Measurements from ENCODE around the gene RNASEH2B.

Gene RNASEH2B

GRCh38 chr13:50884265-50884664 is 25.3 kb upstream of the RNASEH2B start:
- no peaks in the 10 kb centered on the region for H3K36me3 ChIP-seq (ENCODE audit: control insufficient read depth in 2 of 2, insufficient read depth in 2 of 2, low read length in 2 of 2)
- H3K4me1 ChIP-seq (ENCODE audit: control insufficient read depth in 2 of 2, insufficient read depth in 2 of 2, low read length in 2 of 2): no peaks in the 10 kb centered on the region
- no peaks in the 10 kb centered on the region for H3K9me3 ChIP-seq (ENCODE audit: control insufficient read depth in 2 of 2, low read length in 2 of 2)
- no peaks in the 10 kb centered on the region for H3K27me3 ChIP-seq (ENCODE audit: control insufficient read depth in 2 of 2, insufficient read depth in 2 of 2, low read length in 2 of 2)
- H3K9ac ChIP-seq (ENCODE audit: low read depth in 1 of 2, low read length in 2 of 2): no peak overlapping the region
- no peak overlapping the region for H3K4me3 ChIP-seq (ENCODE audit: low read length in 2 of 2)
- H3K27ac ChIP-seq (ENCODE audit: low read depth in 2 of 2, low read length in 2 of 2): no peak overlapping the region

- H3K9ac ChIP-seq (ENCODE audit: low read depth in 1 of 2, low read length in 2 of 2): no peak overlapping the region
- H3K9me3 ChIP-seq (ENCODE audit: control insufficient read depth in 2 of 2, low read length in 2 of 2): no peaks in the 10 kb centered on the region
- H3K4me1 ChIP-seq (ENCODE audit: control insufficient read depth in 2 of 2, insufficient read depth in 2 of 2, low read length in 2 of 2): no peaks in the 10 kb centered on the region
- H3K27ac ChIP-seq (ENCODE audit: low read depth in 2 of 2, low read length in 2 of 2): no peak overlapping the region
- H3K36me3 ChIP-seq (ENCODE audit: control insufficient read depth in 2 of 2, insufficient read depth in 2 of 2, low read length in 2 of 2): no peaks in the 10 kb centered on the region
- no peaks in the 10 kb centered on the region for H3K27me3 ChIP-seq (ENCODE audit: control insufficient read depth in 2 of 2, insufficient read depth in 2 of 2, low read length in 2 of 2)
- no peak overlapping the region for H3K4me3 ChIP-seq (ENCODE audit: low read length in 2 of 2)
Observed at GRCh38 chr13:50887151-50887550, 22.4 kb upstream of the RNASEH2B start.

GRCh38 chr13:50888362-50888761 is 21.2 kb upstream of the RNASEH2B start:
- H3K4me1 ChIP-seq (ENCODE audit: control insufficient read depth in 2 of 2, insufficient read depth in 2 of 2, low read length in 2 of 2): no peaks in the 10 kb centered on the region
- H3K36me3 ChIP-seq (ENCODE audit: control insufficient read depth in 2 of 2, insufficient read depth in 2 of 2, low read length in 2 of 2): no peaks in the 10 kb centered on the region
- H3K9ac ChIP-seq (ENCODE audit: low read depth in 1 of 2, low read length in 2 of 2): no peak overlapping the region

GRCh38 chr13:50889317-50889716 is 20.3 kb upstream of the RNASEH2B start:
- H3K27me3 ChIP-seq (ENCODE audit: control insufficient read depth in 2 of 2, insufficient read depth in 2 of 2, low read length in 2 of 2): no peaks in the 10 kb centered on the region
- no peak overlapping the region for H3K9ac ChIP-seq (ENCODE audit: low read depth in 1 of 2, low read length in 2 of 2)
- no peaks in the 10 kb centered on the region for H3K9me3 ChIP-seq (ENCODE audit: control insufficient read depth in 2 of 2, low read length in 2 of 2)
- H3K4me3 ChIP-seq (ENCODE audit: low read length in 2 of 2): no peak overlapping the region
- no peak overlapping the region for H3K27ac ChIP-seq (ENCODE audit: low read depth in 2 of 2, low read length in 2 of 2)
- no peaks in the 10 kb centered on the region for H3K4me1 ChIP-seq (ENCODE audit: control insufficient read depth in 2 of 2, insufficient read depth in 2 of 2, low read length in 2 of 2)
- no peaks in the 10 kb centered on the region for H3K36me3 ChIP-seq (ENCODE audit: control insufficient read depth in 2 of 2, insufficient read depth in 2 of 2, low read length in 2 of 2)

More at GRCh38 chr13:50888362-50888761, 21.2 kb upstream of the RNASEH2B start:
- Histone ChIP-seq H3K9me3 (ENCODE audit: control insufficient read depth in 2 of 2, low read length in 2 of 2) (no peaks in the 10 kb centered on the region), H3K4me3 (ENCODE audit: low read length in 2 of 2) (no peak overlapping the region), H3K27ac (ENCODE audit: low read depth in 2 of 2, low read length in 2 of 2) (no peak overlapping the region), H3K27me3 (ENCODE audit: control insufficient read depth in 2 of 2, insufficient read depth in 2 of 2, low read length in 2 of 2) (no peaks in the 10 kb centered on the region)

- no peaks in the 10 kb centered on the region for H3K27me3 ChIP-seq (ENCODE audit: control insufficient read depth in 2 of 2, insufficient read depth in 2 of 2, low read length in 2 of 2)
- H3K4me3 ChIP-seq (ENCODE audit: low read length in 2 of 2): no peak overlapping the region
Observed at GRCh38 chr13:50891206-50891605, 18.4 kb upstream of the RNASEH2B start.

GRCh38 chr13:50892210-50892944 is 17.2 kb upstream of the RNASEH2B start:
- peak overlapping the region in 1 of 2 donors; percentile 10 for H3K4me3 ChIP-seq (ENCODE audit: low read length in 2 of 2)

More at GRCh38 chr13:50891206-50891605, 18.4 kb upstream of the RNASEH2B start:
- H3K4me1 ChIP-seq (ENCODE audit: control insufficient read depth in 2 of 2, insufficient read depth in 2 of 2, low read length in 2 of 2): no peaks in the 10 kb centered on the region
- no peak overlapping the region for H3K27ac ChIP-seq (ENCODE audit: low read depth in 2 of 2, low read length in 2 of 2)
- H3K9me3 ChIP-seq (ENCODE audit: control insufficient read depth in 2 of 2, low read length in 2 of 2): no peaks in the 10 kb centered on the region
- no peak overlapping the region for H3K9ac ChIP-seq (ENCODE audit: low read depth in 1 of 2, low read length in 2 of 2)
- H3K36me3 ChIP-seq (ENCODE audit: control insufficient read depth in 2 of 2, insufficient read depth in 2 of 2, low read length in 2 of 2): no peaks in the 10 kb centered on the region

GRCh38 chr13:50893211-50893852 is 16.3 kb upstream of the RNASEH2B start:
- Histone ChIP-seq H3K27me3 (ENCODE audit: control insufficient read depth in 2 of 2, insufficient read depth in 2 of 2, low read length in 2 of 2) (no peaks in the 10 kb centered on the region), H3K4me1 (ENCODE audit: control insufficient read depth in 2 of 2, insufficient read depth in 2 of 2, low read length in 2 of 2) (no peaks in the 10 kb centered on the region), H3K27ac (ENCODE audit: low read depth in 2 of 2, low read length in 2 of 2) (peak overlapping the region; percentile 59), H3K4me3 (ENCODE audit: low read length in 2 of 2) (peak overlapping the region in 1 of 2 donors; percentile 27), H3K9ac (ENCODE audit: low read depth in 1 of 2, low read length in 2 of 2) (no peak overlapping the region), H3K36me3 (ENCODE audit: control insufficient read depth in 2 of 2, insufficient read depth in 2 of 2, low read length in 2 of 2) (no peaks in the 10 kb centered on the region), H3K9me3 (ENCODE audit: control insufficient read depth in 2 of 2, low read length in 2 of 2) (no peaks in the 10 kb centered on the region)

More at GRCh38 chr13:50892210-50892944, 17.2 kb upstream of the RNASEH2B start:
- no peaks in the 10 kb centered on the region for H3K36me3 ChIP-seq (ENCODE audit: control insufficient read depth in 2 of 2, insufficient read depth in 2 of 2, low read length in 2 of 2)
- H3K27me3 ChIP-seq (ENCODE audit: control insufficient read depth in 2 of 2, insufficient read depth in 2 of 2, low read length in 2 of 2): no peaks in the 10 kb centered on the region
- H3K9me3 ChIP-seq (ENCODE audit: control insufficient read depth in 2 of 2, low read length in 2 of 2): no peaks in the 10 kb centered on the region
- H3K4me1 ChIP-seq (ENCODE audit: control insufficient read depth in 2 of 2, insufficient read depth in 2 of 2, low read length in 2 of 2): no peaks in the 10 kb centered on the region
- peak overlapping the region in 1 of 2 donors; percentile 34 for H3K27ac ChIP-seq (ENCODE audit: low read depth in 2 of 2, low read length in 2 of 2)
- no peak overlapping the region for H3K9ac ChIP-seq (ENCODE audit: low read depth in 1 of 2, low read length in 2 of 2)

GRCh38 chr13:50894012-50894411 is 15.6 kb upstream of the RNASEH2B start:
- Histone ChIP-seq H3K36me3 (ENCODE audit: control insufficient read depth in 2 of 2, insufficient read depth in 2 of 2, low read length in 2 of 2) (no peaks in the 10 kb centered on the region), H3K27ac (ENCODE audit: low read depth in 2 of 2, low read length in 2 of 2) (no peak overlapping the region), H3K27me3 (ENCODE audit: control insufficient read depth in 2 of 2, insufficient read depth in 2 of 2, low read length in 2 of 2) (no peaks in the 10 kb centered on the region), H3K4me1 (ENCODE audit: control insufficient read depth in 2 of 2, insufficient read depth in 2 of 2, low read length in 2 of 2) (no peaks in the 10 kb centered on the region), H3K4me3 (ENCODE audit: low read length in 2 of 2) (no peak overlapping the region), H3K9ac (ENCODE audit: low read depth in 1 of 2, low read length in 2 of 2) (no peak overlapping the region), H3K9me3 (ENCODE audit: control insufficient read depth in 2 of 2, low read length in 2 of 2) (no peaks in the 10 kb centered on the region)

GRCh38 chr13:50894504-50894903 is 15.1 kb upstream of the RNASEH2B start:
- Histone ChIP-seq H3K4me3 (ENCODE audit: low read length in 2 of 2) (no peak overlapping the region), H3K9ac (ENCODE audit: low read depth in 1 of 2, low read length in 2 of 2) (no peak overlapping the region), H3K27me3 (ENCODE audit: control insufficient read depth in 2 of 2, insufficient read depth in 2 of 2, low read length in 2 of 2) (no peaks in the 10 kb centered on the region), H3K9me3 (ENCODE audit: control insufficient read depth in 2 of 2, low read length in 2 of 2) (no peaks in the 10 kb centered on the region), H3K4me1 (ENCODE audit: control insufficient read depth in 2 of 2, insufficient read depth in 2 of 2, low read length in 2 of 2) (no peaks in the 10 kb centered on the region), H3K36me3 (ENCODE audit: control insufficient read depth in 2 of 2, insufficient read depth in 2 of 2, low read length in 2 of 2) (no peaks in the 10 kb centered on the region), H3K27ac (ENCODE audit: low read depth in 2 of 2, low read length in 2 of 2) (no peak overlapping the region)

- Histone ChIP-seq H3K9me3 (ENCODE audit: control insufficient read depth in 2 of 2, low read length in 2 of 2) (no peaks in the 10 kb centered on the region), H3K36me3 (ENCODE audit: control insufficient read depth in 2 of 2, insufficient read depth in 2 of 2, low read length in 2 of 2) (no peaks in the 10 kb centered on the region), H3K27me3 (ENCODE audit: control insufficient read depth in 2 of 2, insufficient read depth in 2 of 2, low read length in 2 of 2) (no peaks in the 10 kb centered on the region), H3K9ac (ENCODE audit: low read depth in 1 of 2, low read length in 2 of 2) (no peak overlapping the region), H3K4me3 (ENCODE audit: low read length in 2 of 2) (no peak overlapping the region), H3K4me1 (ENCODE audit: control insufficient read depth in 2 of 2, insufficient read depth in 2 of 2, low read length in 2 of 2) (no peaks in the 10 kb centered on the region), H3K27ac (ENCODE audit: low read depth in 2 of 2, low read length in 2 of 2) (no peak overlapping the region)
Observed at GRCh38 chr13:50898338-50898737, 11.3 kb upstream of the RNASEH2B start.
